Spleen (tissue), 7 donors: ENCODE measurements around the gene SLC47A1.

Experiments used
- CTCF ChIP-seq, 11 experiments: fragments of 200-600 bp in 7 of 11; fragments of 450-650 bp in 4 of 11; sonication (generic) in 4 of 11; IDR thresholded peaks in 8 of 11; conservative IDR thresholded peaks in 3 of 11; 1 replicate in 7 of 11; 2 replicates in 4 of 11; pipeline versions ENCODE4 v1.4.0 to v1.8.0; 2016 to 2021; ENCODE audit warnings: antibody characterized with exemption in 11 of 11, inconsistent platforms in 4 of 11, mild to moderate bottlenecking in 1 of 11
- POLR2A ChIP-seq, 3 donors: fragments of 450-650 bp; IDR thresholded peaks; one replicate each; pipeline ENCODE4 v1.5.1; 2017; ENCODE audit warnings: antibody characterized with exemption in 3 of 3, mild to moderate bottlenecking in 1 of 3
- POLR2AphosphoS5 ChIP-seq, 3 donors: sonication (generic); formaldehyde crosslinking; IDR thresholded peaks; one replicate each; pipeline ENCODE4 v1.5.1; 2017; ENCODE audit warnings: antibody characterized with exemption in 3 of 3
- donor health status: DM: no; HTN: no; CAD: no; lungs with moderate emphysema.
- donor health status: DM: no; HTN: no; CAD: no.
- donor health status: DM: no; HTN: no; CAD: no.

DNA sequence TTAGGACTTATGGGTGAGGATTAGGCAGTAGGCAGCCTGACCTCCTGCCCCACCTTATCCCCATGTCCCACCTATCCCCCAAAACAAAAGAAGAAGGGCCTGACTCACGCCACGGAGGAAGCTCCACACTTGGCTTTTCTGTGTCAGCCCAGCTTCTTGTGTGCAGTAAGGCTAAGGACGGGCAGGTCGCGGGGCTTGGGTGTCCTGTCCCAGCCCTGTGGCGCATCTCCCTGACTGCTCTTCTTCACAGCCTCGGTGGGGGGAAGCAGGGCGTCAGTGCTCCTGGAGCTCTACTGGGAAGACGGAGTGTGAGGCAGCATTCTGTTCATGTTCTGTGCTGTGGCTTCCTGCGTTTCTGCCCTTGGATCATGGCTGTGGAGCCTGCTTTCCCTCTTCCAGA is 80.3 kb downstream of the SLC47A1 start:
- TF ChIP-seq CTCF (IDR thresholded peaks at IDR 0.05 in 8 of 11, conservative IDR thresholded peaks at IDR 0.05 in 3 of 11) (no peak), POLR2A (IDR thresholded peaks at IDR 0.05) (no peak), POLR2AphosphoS5 (IDR thresholded peaks at IDR 0.05) (no peak)
